NCI-H1417 treated with DMSO at 0.1 percent for 48 hours (cell line): ENCODE data around the gene VPS13C.
A peak's percentile ranks its signal among the peaks of the same experiment; 100 is the strongest.
"Not testable (repeated sequence)": the region's sequence is repeated elsewhere in the genome, so short reads cannot be mapped to it uniquely, and the experiment has no call there.

ENCODE experiments used
- DNase-seq: peaks from one replicate; lab custom pipeline; 2025; lab: John Stamatoyannopoulos, UW

VPS13C gene

DNA sequence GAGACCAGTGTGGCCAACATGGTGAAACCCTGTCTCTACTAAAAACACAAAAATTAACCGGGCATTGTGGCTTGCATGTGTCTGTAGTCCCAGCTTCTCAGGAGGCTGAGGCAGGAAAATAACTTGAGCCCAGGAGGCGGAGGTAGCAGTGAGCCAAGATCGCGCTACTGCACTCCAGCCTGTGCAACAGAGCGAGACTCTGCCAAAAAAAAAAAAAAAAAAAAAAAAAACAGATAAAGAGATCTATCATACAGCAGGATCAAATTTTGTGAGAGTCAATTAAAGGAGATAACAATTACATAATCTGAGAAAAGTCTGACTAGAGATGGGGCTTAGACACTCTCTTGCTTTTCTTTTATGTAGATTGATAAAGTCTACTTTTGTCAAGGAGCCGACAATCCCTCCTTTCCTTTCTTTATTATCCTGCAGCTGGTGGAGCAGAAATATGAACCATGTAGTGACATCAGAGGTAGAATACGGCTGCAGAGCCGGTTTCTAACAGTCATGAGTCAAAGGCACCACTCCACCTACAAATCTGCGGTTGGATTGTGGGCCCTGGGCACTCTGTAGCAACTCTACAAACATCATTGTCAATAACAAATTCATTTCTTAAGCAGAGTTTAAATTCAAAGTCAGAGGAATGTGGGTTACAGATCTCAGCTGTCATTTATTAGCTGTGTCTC, 15.5 kb upstream of the VPS13C start:
- DNase-seq: no peak

DNA sequence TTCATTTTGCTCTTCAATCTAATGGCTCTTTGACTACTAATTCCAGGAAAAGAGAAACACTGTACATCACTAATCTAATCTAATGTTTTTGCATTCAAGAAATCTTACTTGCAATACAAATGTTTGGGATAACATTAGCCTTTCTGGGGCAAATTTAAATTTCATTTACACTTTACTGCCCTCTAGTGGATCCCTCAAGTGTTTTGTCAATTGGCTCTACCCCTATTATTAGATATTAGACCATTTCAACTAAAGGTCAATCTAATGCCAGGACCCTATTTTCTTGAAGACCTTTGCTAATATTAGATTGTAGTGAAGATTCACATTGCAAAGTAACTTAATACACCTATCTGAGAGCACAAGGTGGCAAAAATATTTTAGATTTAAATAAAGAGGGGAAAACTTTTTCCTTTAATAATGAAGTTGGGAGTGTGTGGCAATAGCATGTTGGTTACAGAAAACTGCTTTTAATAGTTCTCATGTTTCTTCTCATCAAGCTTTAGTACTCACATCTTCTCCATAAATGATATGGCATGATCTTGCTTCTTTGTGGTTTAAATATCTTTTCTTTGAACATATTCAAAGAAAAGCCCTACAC, 11.6 kb upstream of the VPS13C start:
- no peak for DNase-seq

DNA sequence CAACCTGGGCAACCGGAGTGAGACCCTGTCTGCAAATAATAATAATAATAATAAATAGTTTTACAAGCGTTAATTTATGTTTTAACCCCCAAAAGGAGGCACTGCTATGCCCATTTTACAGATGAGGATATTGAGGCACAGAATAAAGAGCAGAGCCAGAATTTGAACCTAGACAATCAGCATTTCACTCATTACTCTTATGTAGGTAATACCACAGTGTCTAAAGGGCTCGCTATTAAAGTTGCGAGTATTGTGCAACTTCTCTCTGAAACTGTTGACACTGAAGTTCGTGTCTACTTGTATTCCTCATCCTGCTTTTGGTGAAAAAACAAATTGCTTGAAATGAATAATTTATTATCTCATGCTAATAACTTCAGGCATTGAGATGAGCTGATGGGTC, 9.3 kb upstream of the VPS13C start:
- no peak for DNase-seq

DNA sequence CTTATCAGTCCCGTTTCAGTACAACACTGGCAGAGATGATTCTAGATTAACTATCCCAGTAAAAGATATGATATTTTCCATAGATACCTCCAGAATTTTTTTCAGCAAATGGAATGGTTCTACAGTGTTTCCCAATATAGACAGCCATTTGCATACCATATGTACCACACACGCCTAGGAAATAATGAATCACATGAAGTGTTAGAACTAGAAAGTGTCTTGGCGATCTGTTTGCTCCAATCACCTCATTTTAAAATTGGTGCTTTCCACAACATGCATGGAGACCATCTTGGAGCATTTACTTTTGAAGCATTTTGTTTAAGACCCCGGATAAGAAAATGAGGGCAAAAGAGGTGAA, 8.5 kb upstream of the VPS13C start:
- no peak for DNase-seq

DNA sequence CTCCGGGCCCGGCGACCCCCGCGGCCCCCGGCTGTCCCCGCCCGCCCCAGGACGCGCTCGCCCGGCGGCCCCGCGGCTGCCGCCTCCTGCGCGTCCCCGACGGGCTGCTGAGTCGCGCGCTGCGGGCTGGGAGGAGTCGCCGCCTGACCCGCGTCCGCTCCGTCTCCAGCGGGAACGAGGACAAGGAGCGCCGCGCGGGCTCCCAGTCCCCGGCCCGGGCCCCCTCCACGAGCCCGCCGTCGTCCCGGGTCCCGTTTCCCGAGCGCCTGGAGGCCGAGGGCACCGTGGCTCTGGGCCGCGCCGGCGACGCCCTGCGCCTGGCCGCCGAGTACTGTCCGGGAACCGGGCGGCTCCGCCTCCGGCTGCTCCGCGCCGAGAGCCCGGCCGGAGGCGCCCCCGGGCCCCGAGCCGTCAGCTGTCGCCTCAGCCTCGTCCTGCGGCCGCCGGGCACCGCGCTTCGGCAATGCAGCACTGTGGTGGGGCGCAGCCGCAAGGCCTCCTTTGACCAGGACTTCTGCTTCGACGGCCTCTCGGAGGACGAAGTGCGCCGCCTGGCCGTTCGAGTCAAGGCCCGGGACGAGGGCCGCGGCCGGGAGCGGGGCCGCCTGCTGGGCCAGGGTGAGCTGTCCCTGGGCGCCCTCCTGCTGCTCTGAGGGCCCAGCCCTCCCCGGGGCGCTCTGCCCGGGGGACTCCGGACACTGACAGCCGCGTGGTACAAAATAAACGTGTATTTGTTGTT, 8.0 kb upstream of the VPS13C start:
- DNase-seq: no peak

DNA sequence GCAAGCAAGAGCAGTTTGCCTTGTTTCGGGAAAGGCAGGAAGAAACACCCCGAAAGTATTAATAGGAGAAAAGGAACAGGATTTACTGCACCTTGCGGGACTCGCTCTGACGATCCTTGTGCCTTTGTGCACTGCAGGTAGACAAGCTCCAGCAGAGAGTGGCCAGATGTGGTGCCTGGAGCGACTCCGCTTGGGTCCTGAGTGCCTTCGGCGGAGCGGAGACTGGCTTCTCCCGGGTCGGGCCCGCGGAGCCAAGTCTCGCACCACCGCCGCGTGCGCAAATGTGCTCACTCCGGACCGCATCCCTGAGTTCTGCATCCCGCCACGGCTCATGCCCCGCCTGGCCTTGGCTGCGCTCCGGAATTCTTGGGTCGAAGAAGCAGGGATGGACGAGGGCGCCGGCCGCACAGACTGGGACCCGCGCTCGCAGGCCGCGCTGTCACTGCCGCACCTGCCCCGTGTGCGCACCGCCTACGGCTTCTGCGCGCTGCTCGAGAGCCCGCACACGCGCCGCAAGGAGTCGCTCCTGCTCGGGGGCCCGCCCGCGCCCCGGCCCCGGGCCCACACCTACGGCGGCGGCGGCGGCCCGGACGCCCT, 7.3 kb upstream of the VPS13C start:
- DNase-seq: no peak

DNA sequence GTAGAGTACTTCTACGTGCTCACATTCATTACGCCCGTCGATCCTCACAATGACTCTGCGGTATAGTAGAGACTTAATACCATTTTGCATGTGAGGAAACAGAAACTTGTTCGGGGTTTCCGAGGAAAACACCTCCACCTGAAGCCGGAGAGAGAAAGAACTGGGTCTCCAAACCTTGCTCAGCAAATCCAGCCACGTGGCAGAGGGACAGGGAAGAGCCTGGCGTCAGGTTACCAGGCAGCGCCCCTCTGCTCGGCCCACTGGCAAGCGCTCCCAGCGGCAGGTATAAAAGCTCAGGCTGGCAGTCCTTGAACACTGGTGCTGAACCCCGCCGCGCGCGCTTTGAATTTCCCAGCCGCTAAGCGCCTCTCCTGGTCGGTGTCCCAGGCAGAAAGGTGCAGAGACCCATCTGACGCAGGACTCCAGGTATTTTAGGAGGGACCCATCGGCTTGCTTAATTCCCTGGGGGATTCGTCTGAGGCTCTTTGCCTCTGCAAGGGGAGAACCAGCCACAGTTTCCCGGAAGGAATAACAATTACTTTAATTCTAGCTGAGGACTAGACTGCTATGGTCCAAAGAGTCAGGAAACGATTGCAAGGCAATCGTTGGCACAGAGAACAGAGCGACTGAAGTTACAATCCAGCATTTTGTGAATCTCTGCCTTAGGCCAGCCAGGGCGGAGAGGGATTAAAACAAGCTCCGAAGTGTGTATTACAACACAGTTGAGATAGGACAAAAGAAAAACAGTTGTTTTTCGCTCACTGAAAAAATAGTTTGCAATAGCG, 6.6 kb upstream of the VPS13C start, which contains the start of gene C2CD4A:
TSS of gene C2CD4A (plus strand) at position 315 of the 785 bp plus-strand sequence. CDS start 637 bp downstream, outside the sequence.
- DNase-seq: peak; percentile 26

DNA sequence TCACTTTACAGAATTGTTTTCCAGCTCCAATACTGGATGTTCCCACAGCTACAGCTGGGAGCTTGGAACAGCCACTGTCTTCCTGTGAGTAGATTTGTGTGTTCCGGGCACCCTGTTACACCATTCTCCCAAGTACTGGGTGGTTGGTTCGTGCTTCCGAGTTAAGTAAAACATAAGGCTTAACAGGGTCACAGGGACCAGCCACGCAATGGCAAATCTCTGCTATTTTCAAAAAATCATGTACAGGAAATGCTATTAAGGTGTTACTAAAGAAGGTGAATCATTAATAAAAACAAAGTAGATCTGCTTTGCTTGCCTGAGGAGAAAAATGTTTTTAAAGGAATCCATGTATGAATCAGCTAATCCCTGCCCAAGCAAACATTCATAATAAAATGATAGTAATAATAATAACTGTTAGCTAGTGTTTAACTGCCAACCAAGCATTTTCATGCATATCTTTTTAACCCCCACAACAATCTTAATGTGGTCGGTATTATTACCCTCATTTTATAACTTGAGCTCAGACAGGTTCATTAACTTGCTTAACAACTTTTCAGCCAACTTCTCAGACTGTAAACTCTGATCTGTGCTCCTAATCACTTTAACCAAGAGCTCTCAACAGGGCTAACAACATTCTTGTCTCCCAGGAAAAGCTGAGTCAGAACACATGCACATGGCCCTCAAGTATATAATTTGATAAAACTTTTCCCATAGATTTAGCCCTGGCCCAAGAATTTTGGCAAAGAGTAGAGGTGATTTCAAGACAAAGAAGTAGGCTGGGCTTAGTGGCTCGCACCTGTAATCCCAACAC, 3.8 kb upstream of the VPS13C start:
- no peak for DNase-seq

DNA sequence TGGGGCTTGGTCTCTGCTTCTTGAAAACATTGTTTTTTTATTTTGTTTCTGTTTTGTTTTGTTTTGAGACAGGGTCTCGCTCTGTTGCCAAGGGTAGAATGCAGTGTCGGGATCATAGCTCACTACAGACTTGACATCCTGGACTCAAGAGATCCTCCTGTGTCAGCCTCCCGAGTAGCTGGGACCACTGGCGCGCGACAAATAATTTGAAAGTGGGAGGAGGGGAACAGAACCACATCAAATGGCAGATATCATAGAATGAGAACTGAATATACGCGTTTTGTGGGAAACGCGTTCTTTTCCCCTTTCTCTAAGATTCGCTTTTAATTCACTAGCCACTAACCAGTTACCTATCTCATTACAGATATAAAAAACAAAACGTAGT, 641 bp upstream of the VPS13C start:
- no peak for DNase-seq

DNA sequence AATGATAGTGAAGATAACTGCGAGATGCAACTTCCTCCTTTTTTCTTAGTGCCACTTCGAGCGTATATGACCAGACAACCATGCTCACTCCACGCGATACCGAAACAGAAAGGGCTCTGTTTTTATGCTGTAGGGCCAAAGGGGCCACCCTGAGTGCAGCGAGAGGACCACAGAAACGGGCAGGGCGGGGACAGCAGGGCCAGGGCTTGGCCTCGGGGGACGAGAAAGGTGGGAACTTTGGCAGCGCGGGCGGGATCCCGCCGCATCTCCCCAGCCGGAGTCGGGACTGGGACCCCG, 483 bp downstream of the VPS13C start:
- DNase-seq: no peak

DNA sequence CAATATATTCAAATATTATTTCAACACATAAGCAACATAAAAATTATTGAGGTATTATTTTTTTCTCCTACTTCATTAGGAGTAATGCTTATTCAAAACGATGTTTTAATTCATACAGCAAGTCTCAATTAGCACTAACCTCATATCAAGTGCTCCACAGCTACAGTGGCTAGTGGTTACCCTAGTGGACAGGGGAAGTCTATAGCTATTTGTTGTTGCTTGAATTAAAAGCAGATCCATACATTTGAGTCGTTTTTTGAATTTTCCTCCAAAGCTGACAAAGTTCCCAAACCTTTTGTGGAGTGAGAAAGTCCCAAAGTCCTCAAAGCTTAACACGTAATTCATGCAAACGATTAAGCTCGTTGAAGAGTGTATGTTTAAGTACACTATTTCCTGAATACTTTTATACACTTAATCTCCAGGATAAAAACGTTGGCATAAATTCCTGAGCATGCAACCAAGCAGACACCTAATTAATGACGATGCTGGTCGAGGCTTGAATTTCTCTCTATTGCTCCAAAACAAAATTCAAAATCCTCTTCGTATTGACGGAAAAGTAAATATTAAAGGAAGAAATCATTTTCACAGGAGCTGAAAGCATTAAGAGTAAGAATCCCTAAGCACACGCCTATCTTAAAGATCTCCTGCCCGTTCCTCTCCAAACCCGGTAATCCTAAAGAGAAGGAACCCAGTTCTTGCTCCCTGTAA, 985 bp downstream of the VPS13C start:
- no peak for DNase-seq

DNA sequence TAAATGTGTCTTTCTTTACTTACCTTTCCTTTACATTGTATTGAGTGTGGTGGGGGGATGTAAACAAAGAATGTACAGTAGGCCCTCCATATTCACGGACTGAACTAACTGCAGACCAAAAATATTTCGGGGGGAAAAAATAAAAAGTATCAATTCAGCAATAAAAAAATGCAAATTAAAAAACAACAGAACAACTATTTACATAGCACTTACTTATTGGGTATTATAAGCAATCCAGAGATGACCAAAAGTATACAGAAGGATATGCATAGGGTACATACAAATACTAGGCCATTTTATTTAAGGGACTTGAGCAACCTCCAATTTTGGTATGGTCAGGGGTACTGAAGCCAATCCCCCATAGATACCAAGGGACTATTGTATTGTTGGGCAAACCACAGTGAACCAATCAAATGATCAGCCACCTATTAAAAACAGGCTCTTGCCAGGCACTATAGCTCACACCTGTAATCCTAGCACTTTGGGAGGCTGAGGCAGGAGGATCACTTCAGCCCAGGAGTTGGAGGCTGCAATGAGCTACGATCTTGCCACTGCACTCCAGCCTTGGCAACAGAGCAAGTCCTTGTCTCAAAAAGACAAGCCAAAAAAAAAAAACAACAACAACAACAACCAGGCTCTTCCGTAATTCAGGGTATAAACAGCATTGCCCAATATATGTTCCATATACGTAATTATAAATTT, 1.8 kb downstream of the VPS13C start:
- DNase-seq: no peak

DNA sequence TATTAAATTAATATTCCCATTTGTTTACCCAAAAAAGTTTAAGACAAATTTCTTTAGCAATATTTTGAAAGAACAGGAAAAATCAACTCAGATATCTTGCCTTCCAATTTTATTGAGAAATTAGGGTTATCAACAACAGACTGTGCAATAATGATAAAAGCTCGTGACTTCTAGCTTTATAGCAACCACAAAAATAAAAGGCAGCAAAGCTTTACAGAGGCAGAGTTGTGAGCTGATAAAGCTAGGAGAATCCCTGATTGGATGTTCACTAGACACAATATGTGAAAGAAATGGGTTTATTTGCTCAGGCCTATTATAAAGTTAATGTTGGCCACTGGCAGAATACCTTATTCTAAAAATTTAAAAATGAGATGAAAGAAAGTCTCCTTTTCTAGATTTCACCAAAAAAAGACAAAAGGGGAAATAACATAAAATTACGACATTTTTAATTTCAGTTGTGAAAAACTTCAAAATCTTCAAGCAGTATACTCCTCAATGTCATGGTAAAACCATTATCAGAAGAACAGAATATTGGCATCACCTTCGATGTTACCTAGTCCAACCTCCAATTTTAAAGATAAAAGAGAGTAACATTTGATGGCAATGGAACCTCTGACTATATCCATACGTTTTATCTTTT, 2.8 kb downstream of the VPS13C start:
- no peak for DNase-seq

DNA sequence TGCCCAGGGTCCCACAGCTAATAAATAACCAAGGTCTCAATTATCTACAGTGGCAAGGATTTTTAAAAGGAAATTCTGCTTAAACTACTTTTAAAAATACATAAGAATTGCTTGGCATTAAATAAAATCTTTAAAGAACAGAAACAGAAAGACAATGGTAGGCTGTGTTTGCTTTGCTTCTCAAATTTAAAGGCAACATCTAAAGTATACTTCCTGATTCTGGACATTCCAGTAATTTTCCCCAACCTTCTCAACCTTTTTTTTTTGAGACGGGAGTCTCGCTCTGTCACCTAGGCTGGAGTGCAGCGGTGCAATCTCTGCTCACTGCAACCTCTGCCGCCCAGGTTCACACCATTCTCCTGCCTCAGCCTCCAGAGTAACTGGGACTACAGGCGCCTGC, 5.3 kb downstream of the VPS13C start:
- no peak for DNase-seq

DNA sequence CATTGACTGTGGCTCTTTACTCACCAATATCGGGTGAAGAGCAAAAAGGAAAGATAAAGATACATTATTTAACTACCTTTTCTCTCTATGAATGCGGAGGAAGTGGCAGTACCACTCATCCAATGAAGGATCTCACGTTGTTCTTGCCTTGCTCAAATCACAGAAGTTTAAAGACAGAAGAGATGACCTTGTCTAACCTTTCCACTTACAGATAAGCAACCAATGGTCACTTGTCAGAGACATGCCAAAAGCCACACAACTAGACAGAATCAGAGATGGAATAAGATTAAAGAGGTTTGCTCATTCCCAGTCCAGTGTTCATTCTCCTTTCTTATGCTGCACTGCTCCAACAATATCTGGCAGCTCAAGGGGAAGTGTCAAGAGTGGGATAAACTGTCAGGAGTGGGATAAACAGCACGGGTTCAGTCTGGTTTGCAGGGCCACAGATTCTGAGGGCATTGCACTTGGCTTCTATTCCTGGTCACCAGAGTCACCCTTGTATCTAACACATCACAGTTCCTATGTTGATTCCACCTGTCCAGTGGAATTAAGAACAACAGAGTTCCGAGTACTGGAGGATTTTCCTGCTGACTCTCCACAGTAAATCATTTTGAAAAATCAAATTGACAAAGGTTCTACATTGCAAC, 6.7 kb downstream of the VPS13C start:
- DNase-seq: no peak

DNA sequence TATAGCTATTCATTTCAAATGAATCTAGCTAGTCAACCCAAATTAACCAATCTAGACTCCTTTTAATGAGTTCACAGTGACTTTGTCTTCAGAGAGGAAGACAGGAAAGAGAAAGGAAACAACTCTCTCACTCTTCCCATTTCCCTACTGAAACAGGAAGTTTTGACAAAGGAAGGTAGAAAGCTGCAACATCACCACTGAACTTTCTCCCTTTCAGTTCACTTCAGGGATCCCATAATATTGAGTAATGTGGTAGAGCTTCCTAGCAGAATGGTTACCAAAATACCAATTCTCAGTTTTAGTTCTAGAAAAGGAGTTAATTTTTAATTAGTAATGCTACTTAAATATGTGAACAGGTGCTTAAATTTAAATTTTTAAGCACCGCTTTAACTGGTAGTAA, 7.5 kb downstream of the VPS13C start:
- DNase-seq: no peak

DNA sequence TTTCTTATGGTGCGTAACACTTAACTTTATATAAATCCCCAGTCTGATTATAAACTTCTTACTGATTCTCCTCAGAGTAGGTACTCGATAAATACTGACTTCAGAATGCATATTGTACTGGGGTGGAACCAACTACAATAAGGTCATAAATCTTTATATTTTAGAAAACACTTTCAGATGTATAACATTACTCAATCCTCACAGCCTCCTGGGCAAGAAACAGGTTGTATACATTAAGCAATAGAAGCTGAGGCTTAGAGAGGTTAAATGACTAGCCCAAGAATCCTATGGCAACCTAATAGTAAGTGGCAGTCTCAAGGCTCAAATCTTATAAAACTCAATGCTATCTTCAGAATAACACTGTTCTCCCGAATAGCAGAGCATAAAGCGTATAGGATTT, 9.1 kb downstream of the VPS13C start:
- DNase-seq: no peak

DNA sequence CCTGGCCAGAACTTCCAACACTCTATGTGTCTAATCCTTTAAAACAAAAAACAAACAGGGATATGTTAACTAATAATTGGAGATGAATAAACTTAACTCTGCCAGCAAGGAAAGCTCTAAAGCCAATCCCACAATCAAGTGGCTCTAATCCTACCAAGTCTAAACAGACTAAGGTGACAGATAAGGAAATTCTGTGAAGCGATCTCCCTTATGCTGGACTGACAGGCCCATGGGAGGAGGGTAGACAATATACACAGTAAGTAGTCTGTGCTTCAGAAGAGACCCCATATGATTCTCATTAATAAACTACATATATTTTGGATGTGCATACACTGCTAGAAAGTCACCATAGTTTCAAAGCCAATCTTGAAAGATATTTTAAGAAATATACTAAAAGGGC, 10.1 kb downstream of the VPS13C start:
- no peak for DNase-seq

DNA sequence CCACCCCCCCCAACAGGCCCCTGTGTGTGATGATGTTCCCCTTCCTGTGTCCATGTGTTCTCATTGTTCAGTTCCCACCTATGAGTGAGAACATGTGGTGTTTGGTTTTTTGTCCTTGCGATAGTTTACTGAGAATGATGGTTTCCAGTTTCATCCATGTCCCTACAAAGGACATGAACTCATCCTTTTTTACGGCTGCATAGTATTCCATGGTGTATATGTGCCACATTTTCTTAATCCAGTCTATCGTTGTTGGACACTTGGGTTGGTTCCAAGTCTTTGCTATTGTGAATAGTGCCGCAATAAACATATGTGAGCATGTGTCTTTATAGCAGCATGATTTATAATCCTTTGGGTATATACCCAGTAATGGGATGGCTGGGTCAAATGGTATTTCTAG, 12.0 kb downstream of the VPS13C start:
- not testable (repeated sequence) for DNase-seq
